H9 (cell line): ENCODE measurements around the gene MOB4. TPM values are rescaled to one million over a fixed set of nuclear protein-coding genes. Genes with fewer than 3 reads are reported as not detected.

Source experiments
- DNase-seq: peaks from one replicate; pipeline ENCODE4 v3.0.0-alpha.2; 2017
- H2AFZ ChIP-seq: one replicate; pipeline ENCODE4 v1.6.1; 2013; ENCODE audit warnings: mild to moderate bottlenecking, low read length, control low read depth, moderate library complexity
- H2AK5ac ChIP-seq: 2 replicates; pipeline ENCODE4 v1.6.1; 2013; ENCODE audit warnings: low read length, control low read depth, mixed read lengths; ENCODE audit not compliant: insufficient read length
- H2BK120ac ChIP-seq: one replicate; pipeline ENCODE4 v1.6.1; 2013; ENCODE audit warnings: low read depth, mild to moderate bottlenecking, low read length, control low read depth, inconsistent platforms; ENCODE audit not compliant: poor library complexity, severe bottlenecking
- H2BK12ac ChIP-seq: 2 replicates; pipeline ENCODE4 v1.6.1; 2013; ENCODE audit warnings: low read length, control low read depth, mixed read lengths, low read depth; ENCODE audit not compliant: insufficient read length
- H2BK15ac ChIP-seq: 2 replicates; pipeline ENCODE4 v1.6.1; 2013; ENCODE audit warnings: low read depth, low read length, control low read depth
- H2BK20ac ChIP-seq: one replicate; pipeline ENCODE4 v1.6.1; 2013; ENCODE audit warnings: low read depth, mild to moderate bottlenecking, low read length, control low read depth, inconsistent platforms; ENCODE audit not compliant: poor library complexity, severe bottlenecking
- H2BK5ac ChIP-seq: 2 replicates; pipeline ENCODE4 v1.6.1; 2013; ENCODE audit warnings: low read length, control low read depth, mixed read lengths; ENCODE audit not compliant: insufficient read length
- H3K14ac ChIP-seq: 2 replicates; pipeline ENCODE4 v1.6.1; 2013; ENCODE audit warnings: low read length, control low read depth; ENCODE audit not compliant: insufficient read depth
- H3K18ac ChIP-seq: 2 replicates; pipeline ENCODE4 v1.6.1; 2013; ENCODE audit warnings: low read depth, mild to moderate bottlenecking, mixed read lengths, low read length, control low read depth; ENCODE audit not compliant: insufficient read length
- H3K23ac ChIP-seq: 2 replicates; pipeline ENCODE4 v1.6.1; 2013; ENCODE audit warnings: low read length, control low read depth, mixed read lengths, low read depth; ENCODE audit not compliant: insufficient read length
- H3K23me2 ChIP-seq: 2 replicates; pipeline ENCODE4 v1.6.1; 2013; ENCODE audit warnings: low read depth, mild to moderate bottlenecking, mixed read lengths, low read length, control low read depth; ENCODE audit not compliant: insufficient read length, poor library complexity, severe bottlenecking
- H3K27ac ChIP-seq: 2 replicates; pipeline ENCODE4 v1.5.1; 2013; ENCODE audit warnings: low read length, control low read depth, mixed read lengths, low read depth; ENCODE audit not compliant: insufficient read length
- H3K27me3 ChIP-seq: 2 replicates; pipeline ENCODE4 v1.6.1; 2013; ENCODE audit warnings: low read length, control low read depth, inconsistent platforms; ENCODE audit not compliant: insufficient read depth
- H3K4ac ChIP-seq: 2 replicates; pipeline ENCODE4 v1.6.1; 2013; ENCODE audit warnings: low read depth, mild to moderate bottlenecking, control low read depth, inconsistent platforms, low read length, moderate library complexity
- H3K4me1 ChIP-seq: 2 replicates; pipeline ENCODE4 v1.6.1; 2013; ENCODE audit warnings: low read length, control low read depth, inconsistent platforms; ENCODE audit not compliant: insufficient read depth
- H3K4me2 ChIP-seq: 2 replicates; pipeline ENCODE4 v1.6.1; 2013; ENCODE audit warnings: low read length, control low read depth, mixed read lengths; ENCODE audit not compliant: insufficient read length, insufficient read depth
- H3K56ac ChIP-seq: 2 replicates; pipeline ENCODE4 v1.6.1; 2013; ENCODE audit warnings: low read depth, mild to moderate bottlenecking, mixed read lengths, low read length, control low read depth; ENCODE audit not compliant: insufficient read length
- H3K79me1 ChIP-seq: 2 replicates; pipeline ENCODE4 v1.6.1; 2013; ENCODE audit warnings: low read depth, mild to moderate bottlenecking, moderate library complexity, low read length, control low read depth, inconsistent platforms; ENCODE audit not compliant: insufficient read depth, poor library complexity, severe bottlenecking
- H3K79me2 ChIP-seq: 2 replicates; pipeline ENCODE4 v1.6.1; 2013; ENCODE audit warnings: low read length, control low read depth, inconsistent platforms; ENCODE audit not compliant: insufficient read depth
- H3K9ac ChIP-seq: 2 replicates; pipeline ENCODE4 v1.6.1; 2013; ENCODE audit warnings: low read length, control low read depth, mixed read lengths; ENCODE audit not compliant: insufficient read length; ENCODE audit errors: extremely low read depth
- H3K9me3 ChIP-seq: one replicate; pipeline ENCODE4 v1.6.1; 2013; ENCODE audit warnings: low read depth, low read length, inconsistent platforms; ENCODE audit not compliant: control insufficient read depth
- H3T11ph ChIP-seq: one replicate; pipeline ENCODE4 v1.6.1; 2013; ENCODE audit warnings: mild to moderate bottlenecking, low read length, control low read depth, inconsistent platforms
- H4K20me1 ChIP-seq: one replicate; pipeline ENCODE4 v1.6.1; 2013; ENCODE audit not compliant: control insufficient read depth, insufficient read length, insufficient read depth
- H4K5ac ChIP-seq: 2 replicates; pipeline ENCODE4 v1.6.1; 2013; ENCODE audit warnings: low read depth, mild to moderate bottlenecking, mixed read lengths, low read length, control low read depth; ENCODE audit not compliant: insufficient read length
- H4K8ac ChIP-seq: replicated peaks from 2 replicates; pipeline ENCODE4 v1.6.1; 2013; ENCODE audit warnings: low read length, control low read depth, mixed read lengths, low read depth; ENCODE audit not compliant: insufficient read length
- H4K91ac ChIP-seq: 2 replicates; pipeline ENCODE4 v1.6.1; 2013; ENCODE audit warnings: low read depth, mild to moderate bottlenecking, moderate library complexity, mixed read lengths, low read length, control low read depth; ENCODE audit not compliant: insufficient read length
- H3K27ac Mint-ChIP-seq, 3 experiments: 2 replicates in 2 of 3; 3 replicates in 1 of 3; pipeline ENCODE4 v1.8.0; 2020 to 2021; ENCODE audit warnings: mixed read lengths in 3 of 3, mild to moderate bottlenecking in 1 of 3, moderate library complexity in 1 of 3
- H3K27me3 Mint-ChIP-seq: 2 replicates; pipeline ENCODE4 v1.8.0; 2021; ENCODE audit warnings: low read depth, mild to moderate bottlenecking, moderate library complexity, mixed read lengths
- H3K36me3 Mint-ChIP-seq, 3 experiments: 2 replicates in 2 of 3; 3 replicates in 1 of 3; pipeline ENCODE4 v1.8.0; 2020 to 2021; ENCODE audit warnings: low read depth in 3 of 3, mixed read lengths in 3 of 3; ENCODE audit not compliant: insufficient read depth in 1 of 3
- H3K4me1 Mint-ChIP-seq, 2 experiments: 2 replicates each; pipeline ENCODE4 v1.8.0; 2020; ENCODE audit warnings: mixed read lengths in 2 of 2
- H3K4me3 Mint-ChIP-seq, 2 experiments: 2 replicates in 1 of 2; 3 replicates in 1 of 2; pipeline ENCODE4 v1.8.0; 2020 to 2021; ENCODE audit warnings: mild to moderate bottlenecking in 2 of 2, mixed read lengths in 2 of 2, moderate library complexity in 1 of 2
- H3K9me3 Mint-ChIP-seq, 2 experiments: 2 replicates in 1 of 2; 3 replicates in 1 of 2; pipeline ENCODE4 v1.8.0; 2020; ENCODE audit warnings: mild to moderate bottlenecking in 2 of 2, mixed read lengths in 2 of 2, moderate library complexity in 1 of 2
- WGBS: extraction: QIAGEN DNeasy Blood & Tissue Kit; methylation state at CpG from one replicate; pipeline ENCODE4 v1.1.7; 2013; ENCODE audit warnings: missing lambda C conversion rate, low lambda C conversion rate, mixed read lengths; ENCODE audit not compliant: insufficient read length; ENCODE audit errors: extremely low coverage; 5-methylcytosine and 5-hydroxymethylcytosine counted together
- total RNA-seq: library from RNA; stranded (reverse); gene quantifications from 2 replicates; pipeline ENCODE4 v1.2.1, GENCODE V29; 2021
- TF ChIP-seq, protein P1 (sequence below): fragments of 200-600 bp; sonication (generic); conservative IDR thresholded peaks from 3 replicates; pipeline ENCODE4 v1.8.0; 2021; ENCODE audit warnings: antibody characterized with exemption, mild to moderate bottlenecking

The MOB4 gene
- total RNA-seq, 1 experiment from 2014 or later, result 57.6 TPM

DNA sequence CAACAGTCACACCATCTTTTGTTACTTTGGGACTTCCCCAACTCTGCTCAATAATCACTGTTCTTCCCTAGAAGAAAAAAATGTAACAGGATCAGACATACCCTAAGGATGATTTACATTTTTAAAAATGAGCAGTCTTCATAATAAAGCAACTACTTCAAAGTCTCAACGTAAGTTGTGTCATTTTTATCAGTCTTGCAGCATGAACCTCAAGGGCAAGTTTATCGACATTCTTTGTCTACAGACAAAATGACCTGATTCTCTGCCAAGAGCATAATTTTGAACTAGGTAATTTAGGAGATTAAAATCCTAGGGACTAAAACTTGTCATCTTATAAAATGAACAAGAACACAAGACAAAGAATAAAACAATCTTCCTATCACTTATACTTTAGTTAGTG lies 18.5 kb upstream of the MOB4 start:
- no peak overlapping the region for H4K8ac ChIP-seq
- H3K23me2 ChIP-seq, result peaks cover 6% of the 10 kb centered on the region
- no peak overlapping the region for H2BK15ac ChIP-seq
- H4K91ac ChIP-seq, result no peak overlapping the region
- Mint-ChIP-seq H3K4me3 (peak overlapping the region; percentile 98 to 99), H3K27ac (0 out of 7 replicates have a peak overlapping the region, but pooled peaks of 1 of the 3 experiments have one; percentile 83), H3K9me3 (no peaks in the 10 kb centered on the region; a peak in 1 of 5 replicates), H3K4me1 (peaks cover 35 to 40% of the 10 kb centered on the region in 2 experiments), H3K27me3 (no peaks in the 10 kb centered on the region), H3K36me3 (peaks cover 77 to 87% (median 84%) of the 10 kb centered on the region in 3 experiments)
- H3K27me3 ChIP-seq, result no peaks in the 10 kb centered on the region
- H3T11ph ChIP-seq, result no peak overlapping the region
- H3K4me1 ChIP-seq, result no peaks in the 10 kb centered on the region; the same call in 1 of the 2 replicates
- H4K20me1 ChIP-seq, result no peaks in the 10 kb centered on the region
- no peak overlapping the region for H2BK5ac ChIP-seq
- H2BK120ac ChIP-seq, result no peak overlapping the region
- no peak for DNase-seq
- no peak overlapping the region for H3K56ac ChIP-seq
- no peak overlapping the region for H2AK5ac ChIP-seq
- H3K23ac ChIP-seq, result no peak overlapping the region
- H2BK12ac ChIP-seq, result no peak overlapping the region
- no peak overlapping the region for H3K18ac ChIP-seq
- H3K9ac ChIP-seq, result no peak overlapping the region
- H2BK20ac ChIP-seq, result no peak overlapping the region
- H3K27ac ChIP-seq, result no peak overlapping the region
- no CpG with 5 or more reads among the region's 2 CpGs for WGBS
- no peaks in the 10 kb centered on the region for H3K9me3 ChIP-seq
- no peak overlapping the region for H3K4ac ChIP-seq
- peaks cover 48% of the 10 kb centered on the region; the same call in 1 of the 2 replicates for H3K79me2 ChIP-seq
- H3K79me1 ChIP-seq, result no peaks in the 10 kb centered on the region
- H2AFZ ChIP-seq, result no peak overlapping the region
- H4K5ac ChIP-seq, result no peak overlapping the region
- H3K4me2 ChIP-seq, result peak overlapping the region; percentile 76
- no peak overlapping the region for H3K14ac ChIP-seq
- TF ChIP-seq, protein P1, sequence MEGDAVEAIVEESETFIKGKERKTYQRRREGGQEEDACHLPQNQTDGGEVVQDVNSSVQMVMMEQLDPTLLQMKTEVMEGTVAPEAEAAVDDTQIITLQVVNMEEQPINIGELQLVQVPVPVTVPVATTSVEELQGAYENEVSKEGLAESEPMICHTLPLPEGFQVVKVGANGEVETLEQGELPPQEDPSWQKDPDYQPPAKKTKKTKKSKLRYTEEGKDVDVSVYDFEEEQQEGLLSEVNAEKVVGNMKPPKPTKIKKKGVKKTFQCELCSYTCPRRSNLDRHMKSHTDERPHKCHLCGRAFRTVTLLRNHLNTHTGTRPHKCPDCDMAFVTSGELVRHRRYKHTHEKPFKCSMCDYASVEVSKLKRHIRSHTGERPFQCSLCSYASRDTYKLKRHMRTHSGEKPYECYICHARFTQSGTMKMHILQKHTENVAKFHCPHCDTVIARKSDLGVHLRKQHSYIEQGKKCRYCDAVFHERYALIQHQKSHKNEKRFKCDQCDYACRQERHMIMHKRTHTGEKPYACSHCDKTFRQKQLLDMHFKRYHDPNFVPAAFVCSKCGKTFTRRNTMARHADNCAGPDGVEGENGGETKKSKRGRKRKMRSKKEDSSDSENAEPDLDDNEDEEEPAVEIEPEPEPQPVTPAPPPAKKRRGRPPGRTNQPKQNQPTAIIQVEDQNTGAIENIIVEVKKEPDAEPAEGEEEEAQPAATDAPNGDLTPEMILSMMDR, result no peak
